Stimulated activated CD4-positive, alpha-beta T cell treated with anti-CD3 and anti-CD28 coated beads, Interleukin-1b, Interleukin-23, amount 100 ng/mL, for 4 hours (primary cell): ENCODE measurements around the gene ZNF263.

Experiments used
- DNase-seq, 2 donors: peaks; one replicate each; pipeline ENCODE4 v3.0.0-alpha.2; 2020; ENCODE audit warnings: low read depth in 2 of 2

ZNF263 gene

GRCh38 chr16:3321816-3322215 is 38.5 kb downstream of the ZNF263 start:
- no peak for DNase-seq

- no peak for DNase-seq
Observed at GRCh38 chr16:3327514-3327913, 44.2 kb downstream of the ZNF263 start.

DNA sequence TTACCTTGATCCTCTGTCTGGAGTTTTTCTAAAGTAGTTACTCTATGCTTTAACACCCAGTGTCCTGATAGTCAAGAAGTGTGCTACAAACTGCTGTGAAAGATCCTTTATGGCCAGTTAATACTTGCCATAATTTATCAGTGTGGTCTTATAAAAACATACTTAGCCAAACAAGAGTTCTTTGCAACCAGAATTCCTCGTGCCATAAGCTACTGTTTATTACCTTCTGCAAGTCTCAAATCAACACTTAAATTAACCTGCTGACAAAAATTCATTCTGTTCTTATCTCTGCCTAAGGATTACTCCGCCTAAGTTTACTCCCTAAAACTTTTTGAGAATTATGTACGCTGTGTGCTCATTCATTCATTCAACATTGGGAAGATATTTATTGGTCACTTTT is 44.8 kb downstream of the ZNF263 start:
- no peak for DNase-seq

- DNase-seq = no peak
Observed at GRCh38 chr16:3328643-3329042, 45.4 kb downstream of the ZNF263 start.
